DND-41 (cell line): ENCODE data around the gene COL8A1.

Experiments used
- EZH2 ChIP-seq: IDR thresholded peaks from 3 replicates; pipeline ENCODE4 v1.6.1; 2012; ENCODE audit warnings: borderline replicate concordance, low read depth, mild to moderate bottlenecking, moderate library complexity, low read length, inconsistent platforms; ENCODE audit not compliant: severe bottlenecking
- TF ChIP-seq, protein P1 (sequence below): IDR thresholded peaks from 2 replicates; pipeline ENCODE4 v1.5.1; 2012; ENCODE audit warnings: borderline replicate concordance, low read length, moderate library complexity, mild to moderate bottlenecking; ENCODE audit not compliant: poor library complexity, severe bottlenecking; ENCODE audit errors: extremely low read depth

DNA sequence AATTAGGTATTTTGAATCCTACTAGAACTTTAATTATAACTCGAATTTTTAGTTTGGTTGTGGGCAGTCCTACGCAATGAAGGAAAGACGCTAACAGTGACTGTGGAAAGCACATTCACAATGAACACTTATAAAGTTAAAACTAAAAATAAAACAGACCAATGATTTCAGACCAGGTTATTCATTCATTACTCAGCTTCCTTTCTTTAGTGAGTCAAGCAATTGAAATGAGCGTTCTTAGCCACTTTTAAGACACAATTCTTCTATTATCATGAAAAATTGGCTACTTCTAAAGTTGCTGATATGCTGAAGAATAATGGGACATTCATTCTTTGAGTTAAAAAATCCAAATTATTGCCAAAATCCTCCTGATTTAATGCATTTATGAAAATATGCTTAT lies 113.3 kb downstream of the COL8A1 start:
- TF ChIP-seq, protein P1, sequence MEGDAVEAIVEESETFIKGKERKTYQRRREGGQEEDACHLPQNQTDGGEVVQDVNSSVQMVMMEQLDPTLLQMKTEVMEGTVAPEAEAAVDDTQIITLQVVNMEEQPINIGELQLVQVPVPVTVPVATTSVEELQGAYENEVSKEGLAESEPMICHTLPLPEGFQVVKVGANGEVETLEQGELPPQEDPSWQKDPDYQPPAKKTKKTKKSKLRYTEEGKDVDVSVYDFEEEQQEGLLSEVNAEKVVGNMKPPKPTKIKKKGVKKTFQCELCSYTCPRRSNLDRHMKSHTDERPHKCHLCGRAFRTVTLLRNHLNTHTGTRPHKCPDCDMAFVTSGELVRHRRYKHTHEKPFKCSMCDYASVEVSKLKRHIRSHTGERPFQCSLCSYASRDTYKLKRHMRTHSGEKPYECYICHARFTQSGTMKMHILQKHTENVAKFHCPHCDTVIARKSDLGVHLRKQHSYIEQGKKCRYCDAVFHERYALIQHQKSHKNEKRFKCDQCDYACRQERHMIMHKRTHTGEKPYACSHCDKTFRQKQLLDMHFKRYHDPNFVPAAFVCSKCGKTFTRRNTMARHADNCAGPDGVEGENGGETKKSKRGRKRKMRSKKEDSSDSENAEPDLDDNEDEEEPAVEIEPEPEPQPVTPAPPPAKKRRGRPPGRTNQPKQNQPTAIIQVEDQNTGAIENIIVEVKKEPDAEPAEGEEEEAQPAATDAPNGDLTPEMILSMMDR = no peak
- TF ChIP-seq EZH2 = no peak
